ENCODE data around the gene ZNF846.

Gene ZNF846

DNA sequence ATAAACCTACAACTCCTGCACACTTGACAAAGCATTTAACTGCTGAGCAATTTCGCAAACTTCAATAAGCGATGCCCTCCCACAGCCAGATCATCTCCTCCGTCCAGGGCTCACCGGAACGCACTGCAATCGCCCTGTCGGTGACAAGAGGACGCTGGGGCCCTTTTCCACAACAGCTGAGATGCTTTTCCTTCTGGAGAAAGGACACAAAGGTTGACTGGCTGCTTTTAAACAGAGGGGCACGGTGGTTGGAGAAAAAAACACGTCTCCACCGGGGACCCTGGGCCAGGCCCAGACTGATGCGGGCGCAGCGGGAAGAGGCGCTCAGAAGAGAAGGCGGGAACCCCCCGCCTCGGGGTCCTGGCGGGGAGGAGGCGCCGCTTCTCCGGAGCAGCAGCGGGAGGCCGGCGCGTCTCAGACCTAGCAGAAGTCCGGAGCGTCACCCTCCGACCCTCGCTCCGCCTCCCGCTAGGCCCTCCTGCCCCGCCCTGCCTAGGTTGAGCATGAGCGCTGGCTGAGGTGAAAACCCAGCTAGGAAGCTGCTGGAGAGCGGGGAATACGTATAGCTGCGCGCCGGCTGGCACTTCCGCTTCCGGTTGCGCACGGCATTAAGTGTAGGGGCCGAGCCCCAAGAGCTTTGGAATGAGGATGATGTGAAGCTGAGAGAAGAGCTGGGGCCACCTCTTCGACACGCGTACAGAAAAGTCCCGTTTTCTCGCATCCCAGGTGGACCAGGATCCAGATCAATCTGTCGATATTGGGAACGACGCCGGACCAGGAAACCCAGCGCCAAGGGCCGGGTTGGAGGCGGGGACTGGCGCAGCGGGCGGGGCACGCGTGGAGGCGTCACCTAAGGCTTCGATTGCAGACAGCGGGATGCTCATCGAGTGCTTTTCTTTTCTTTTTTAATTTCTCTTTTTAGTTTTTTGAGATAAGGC is at the start of gene ZNF846:
Gene ZNF846, minus strand, starts transcription at position 564 of the 938 bp plus-strand sequence. CDS start 3,788 bp downstream, outside the sequence.
- H3K27me3 ChIP-seq (ENCODE audit: control insufficient read depth in 2 of 2, insufficient read depth in 2 of 2, low read length in 2 of 2): no peaks in the 10 kb centered on the region
- peak within 1 kb of the TSS; percentile 95 for H3K4me3 ChIP-seq (ENCODE audit: low read length in 2 of 2)
- peak within 1 kb of the TSS; percentile 96 to 98 for H3K27ac ChIP-seq (ENCODE audit: low read depth in 2 of 2, low read length in 2 of 2)
- peaks cover 5 to 6% of the 10 kb centered on the region in 2 donors for H3K4me1 ChIP-seq (ENCODE audit: control insufficient read depth in 2 of 2, insufficient read depth in 2 of 2, low read length in 2 of 2)
- H3K9me3 ChIP-seq (ENCODE audit: control insufficient read depth in 2 of 2, low read length in 2 of 2): no peaks in the 10 kb centered on the region
- H3K9ac ChIP-seq (ENCODE audit: low read depth in 1 of 2, low read length in 2 of 2): peak within 1 kb of the TSS; percentile 97 to 98
- peaks cover 6 to 8% of the 10 kb centered on the region in 2 donors for H3K36me3 ChIP-seq (ENCODE audit: control insufficient read depth in 2 of 2, insufficient read depth in 2 of 2, low read length in 2 of 2)

DNA sequence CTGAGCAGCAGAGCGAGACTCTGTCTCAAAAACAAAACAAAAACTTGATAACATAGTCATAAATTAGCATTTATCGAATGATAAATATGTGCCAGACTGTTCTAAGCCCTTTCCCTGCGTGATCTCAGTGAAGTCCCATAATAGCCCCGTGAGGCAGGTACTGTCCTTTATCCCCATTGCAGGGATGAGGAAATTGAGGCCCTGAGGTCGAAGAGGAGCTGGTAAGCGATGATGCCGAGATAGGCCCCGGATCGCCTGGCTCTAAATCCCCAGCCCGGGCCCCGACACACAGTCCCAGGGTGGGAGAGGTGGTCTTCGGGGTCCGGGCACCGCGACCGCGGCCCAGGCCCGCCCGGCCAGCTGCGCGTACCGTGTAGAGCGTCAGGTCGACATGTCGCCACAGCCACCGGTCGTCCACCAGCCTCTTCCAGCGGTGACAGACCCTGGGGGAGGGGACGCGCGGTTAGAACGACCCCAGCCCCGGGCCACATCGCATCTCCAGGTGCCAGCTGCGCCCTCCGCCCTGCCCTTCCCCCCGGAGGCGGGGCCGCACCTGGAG is 49.7 kb upstream of the ZNF846 start:
- Histone ChIP-seq H3K4me1 (ENCODE audit: control insufficient read depth in 2 of 2, insufficient read depth in 2 of 2, low read length in 2 of 2) (peaks cover 7% of the 10 kb centered on the region in 2 donors), H3K9ac (ENCODE audit: low read depth in 1 of 2, low read length in 2 of 2) (peak overlapping the region; percentile 95 to 99), H3K27me3 (ENCODE audit: control insufficient read depth in 2 of 2, insufficient read depth in 2 of 2, low read length in 2 of 2) (no peaks in the 10 kb centered on the region), H3K27ac (ENCODE audit: low read depth in 2 of 2, low read length in 2 of 2) (peak overlapping the region; percentile 98 to 100), H3K9me3 (ENCODE audit: control insufficient read depth in 2 of 2, low read length in 2 of 2) (no peaks in the 10 kb centered on the region), H3K36me3 (ENCODE audit: control insufficient read depth in 2 of 2, insufficient read depth in 2 of 2, low read length in 2 of 2) (peaks cover 0 to 7% of the 10 kb centered on the region in 2 donors), H3K4me3 (ENCODE audit: low read length in 2 of 2) (peak overlapping the region; percentile 91 to 98)

DNA sequence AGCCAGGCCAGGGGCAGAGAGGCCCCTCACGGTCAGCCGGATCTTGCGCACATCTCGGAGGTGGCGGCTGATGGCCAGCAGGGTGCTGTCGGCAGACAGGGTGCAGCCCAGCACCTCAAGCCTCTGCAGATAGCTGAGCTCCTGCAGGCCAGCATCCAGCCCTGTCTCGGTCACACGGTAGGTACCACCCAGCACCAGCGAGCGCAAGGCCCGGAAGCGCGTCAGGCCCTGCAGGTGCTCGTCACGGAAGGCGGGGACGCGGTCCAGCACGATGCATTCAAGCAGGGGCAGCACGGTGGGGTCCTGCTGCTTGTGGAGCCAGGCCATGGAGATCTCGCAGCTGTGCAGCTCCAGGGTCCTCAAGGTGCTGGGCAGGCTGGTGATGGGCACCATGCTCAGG is 42.6 kb upstream of the ZNF846 start:
- peaks cover 0 to 2% of the 10 kb centered on the region in 2 donors for H3K4me1 ChIP-seq (ENCODE audit: control insufficient read depth in 2 of 2, insufficient read depth in 2 of 2, low read length in 2 of 2)
- peaks cover 27 to 47% of the 10 kb centered on the region in 2 donors for H3K36me3 ChIP-seq (ENCODE audit: control insufficient read depth in 2 of 2, insufficient read depth in 2 of 2, low read length in 2 of 2)
- H3K27ac ChIP-seq (ENCODE audit: low read depth in 2 of 2, low read length in 2 of 2): no peak overlapping the region
- H3K4me3 ChIP-seq (ENCODE audit: low read length in 2 of 2): no peak overlapping the region
- no peaks in the 10 kb centered on the region for H3K27me3 ChIP-seq (ENCODE audit: control insufficient read depth in 2 of 2, insufficient read depth in 2 of 2, low read length in 2 of 2)
- no peak overlapping the region for H3K9ac ChIP-seq (ENCODE audit: low read depth in 1 of 2, low read length in 2 of 2)
- H3K9me3 ChIP-seq (ENCODE audit: control insufficient read depth in 2 of 2, low read length in 2 of 2): no peaks in the 10 kb centered on the region

DNA sequence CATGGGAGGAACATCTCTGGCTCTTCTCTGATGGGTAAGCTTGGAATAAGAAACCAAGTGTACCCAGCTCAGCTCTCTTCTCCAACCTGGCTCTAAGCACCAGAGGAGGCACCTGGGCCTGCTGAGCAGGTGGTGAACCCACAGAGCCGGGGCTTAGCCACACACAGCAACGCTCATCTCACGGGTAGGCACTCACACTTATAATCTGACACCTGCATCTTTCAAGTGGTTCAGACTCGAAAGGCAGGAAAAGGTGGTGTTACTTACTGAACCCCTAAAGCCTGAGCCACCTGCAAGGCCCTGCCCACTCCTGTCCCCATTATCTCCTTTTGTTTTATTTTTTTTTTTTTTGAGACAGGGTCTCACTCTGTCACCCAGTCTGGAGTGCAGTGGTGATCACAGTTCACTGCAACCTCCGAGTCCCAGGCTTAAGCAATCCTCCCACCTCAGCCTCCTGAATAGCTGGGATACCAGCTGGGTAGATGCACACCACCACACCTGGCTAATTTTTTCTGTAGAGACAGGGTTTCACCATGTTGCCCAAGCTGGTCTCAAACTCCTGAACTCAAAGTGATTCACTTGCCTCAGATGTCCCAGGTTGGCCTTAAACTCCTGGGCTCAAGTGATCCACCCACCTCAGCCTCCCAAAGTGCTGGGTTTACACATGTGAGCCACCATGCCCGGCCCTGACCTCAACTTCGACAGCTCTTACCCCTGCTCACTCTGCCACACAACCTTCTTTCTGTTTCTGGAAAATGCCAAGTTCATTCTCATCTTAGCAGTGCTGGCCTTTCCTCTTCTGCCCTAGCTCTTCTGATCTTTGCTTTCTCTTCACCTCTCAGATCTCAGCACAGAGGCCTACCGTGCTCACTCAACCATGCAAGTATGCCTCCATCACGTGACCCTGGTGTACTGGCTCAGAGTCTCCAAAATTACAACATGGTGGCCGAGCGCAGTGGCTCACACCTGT is 40.6 kb upstream of the ZNF846 start:
- Histone ChIP-seq H3K36me3 (ENCODE audit: control insufficient read depth in 2 of 2, insufficient read depth in 2 of 2, low read length in 2 of 2) (peaks cover 27 to 46% of the 10 kb centered on the region in 2 donors), H3K27me3 (ENCODE audit: control insufficient read depth in 2 of 2, insufficient read depth in 2 of 2, low read length in 2 of 2) (no peaks in the 10 kb centered on the region), H3K9me3 (ENCODE audit: control insufficient read depth in 2 of 2, low read length in 2 of 2) (no peaks in the 10 kb centered on the region), H3K9ac (ENCODE audit: low read depth in 1 of 2, low read length in 2 of 2) (no peak overlapping the region), H3K4me1 (ENCODE audit: control insufficient read depth in 2 of 2, insufficient read depth in 2 of 2, low read length in 2 of 2) (peaks cover 0 to 2% of the 10 kb centered on the region in 2 donors), H3K4me3 (ENCODE audit: low read length in 2 of 2) (no peak overlapping the region), H3K27ac (ENCODE audit: low read depth in 2 of 2, low read length in 2 of 2) (peak overlapping the region in 1 of 2 donors; percentile 32)

DNA sequence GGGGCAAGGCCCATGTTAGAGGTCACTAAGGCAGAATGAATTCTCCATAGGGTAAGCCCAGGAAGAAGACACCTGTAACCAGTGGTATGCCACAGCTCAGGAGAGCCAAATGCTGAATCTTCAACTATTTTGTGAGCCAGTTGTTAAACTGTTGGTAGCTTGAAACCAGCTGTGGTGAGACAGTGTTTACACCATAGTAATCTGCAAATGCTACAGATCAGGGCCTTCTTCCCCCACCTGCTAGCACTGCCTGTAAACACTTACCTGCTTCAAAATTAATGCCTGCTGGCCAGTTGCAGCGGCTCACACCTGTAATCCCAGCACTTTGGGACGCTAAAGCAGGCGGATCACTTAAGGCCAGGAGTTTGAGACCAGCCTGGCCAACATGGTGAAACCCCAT is 38.3 kb upstream of the ZNF846 start:
- Histone ChIP-seq H3K36me3 (ENCODE audit: control insufficient read depth in 2 of 2, insufficient read depth in 2 of 2, low read length in 2 of 2) (peaks cover 27 to 43% of the 10 kb centered on the region in 2 donors), H3K4me1 (ENCODE audit: control insufficient read depth in 2 of 2, insufficient read depth in 2 of 2, low read length in 2 of 2) (peaks cover 0 to 2% of the 10 kb centered on the region in 2 donors), H3K4me3 (ENCODE audit: low read length in 2 of 2) (no peak overlapping the region), H3K27me3 (ENCODE audit: control insufficient read depth in 2 of 2, insufficient read depth in 2 of 2, low read length in 2 of 2) (no peaks in the 10 kb centered on the region), H3K27ac (ENCODE audit: low read depth in 2 of 2, low read length in 2 of 2) (no peak overlapping the region), H3K9ac (ENCODE audit: low read depth in 1 of 2, low read length in 2 of 2) (no peak overlapping the region), H3K9me3 (ENCODE audit: control insufficient read depth in 2 of 2, low read length in 2 of 2) (no peaks in the 10 kb centered on the region)

DNA sequence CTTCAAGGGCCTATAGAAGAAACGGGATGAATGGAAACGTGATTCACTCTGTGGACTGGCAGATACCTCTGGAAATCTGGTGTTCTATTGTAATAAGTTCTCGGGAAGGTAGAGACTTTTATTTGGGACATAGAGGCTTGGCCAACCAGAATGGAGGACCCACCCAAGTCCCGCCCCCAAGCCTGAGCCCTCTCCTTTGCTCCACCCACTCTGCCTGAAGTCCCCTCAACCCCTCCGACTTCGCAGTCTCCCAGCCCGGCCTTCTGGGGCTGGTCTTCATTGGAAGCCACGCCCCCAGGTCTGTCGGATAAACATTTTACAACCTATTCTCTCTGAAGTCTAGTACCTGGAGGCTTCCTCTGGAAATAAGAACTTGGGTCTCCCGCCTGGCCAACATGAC is 33.4 kb upstream of the ZNF846 start:
- H3K4me3 ChIP-seq (ENCODE audit: low read length in 2 of 2): no peak overlapping the region
- no peaks in the 10 kb centered on the region for H3K4me1 ChIP-seq (ENCODE audit: control insufficient read depth in 2 of 2, insufficient read depth in 2 of 2, low read length in 2 of 2)
- H3K36me3 ChIP-seq (ENCODE audit: control insufficient read depth in 2 of 2, insufficient read depth in 2 of 2, low read length in 2 of 2): peaks cover 3 to 7% of the 10 kb centered on the region in 2 donors
- no peaks in the 10 kb centered on the region for H3K9me3 ChIP-seq (ENCODE audit: control insufficient read depth in 2 of 2, low read length in 2 of 2)
- no peaks in the 10 kb centered on the region for H3K27me3 ChIP-seq (ENCODE audit: control insufficient read depth in 2 of 2, insufficient read depth in 2 of 2, low read length in 2 of 2)
- H3K27ac ChIP-seq (ENCODE audit: low read depth in 2 of 2, low read length in 2 of 2): no peak overlapping the region
- no peak overlapping the region for H3K9ac ChIP-seq (ENCODE audit: low read depth in 1 of 2, low read length in 2 of 2)

DNA sequence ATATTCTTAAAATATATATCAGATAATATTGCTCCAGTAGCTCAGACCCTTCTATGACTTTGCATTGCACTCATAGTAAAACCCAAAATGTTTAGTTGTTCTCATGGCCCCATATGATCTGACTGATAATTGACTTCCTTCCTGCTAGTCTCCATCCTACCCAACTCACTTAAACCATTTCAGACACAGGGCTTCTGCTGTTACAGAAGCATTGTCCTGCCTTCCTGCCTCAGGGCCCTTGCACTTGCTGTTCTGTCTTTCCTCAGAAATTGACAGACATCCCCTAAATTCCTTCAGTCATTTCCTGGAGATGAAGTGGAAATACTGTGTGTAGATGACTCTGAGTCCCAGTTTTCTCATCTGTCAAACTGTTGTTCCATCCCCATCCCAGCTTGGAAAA is 30.6 kb upstream of the ZNF846 start:
- no peak overlapping the region for H3K4me3 ChIP-seq (ENCODE audit: low read length in 2 of 2)
- no peak overlapping the region for H3K27ac ChIP-seq (ENCODE audit: low read depth in 2 of 2, low read length in 2 of 2)
- peaks cover 0 to 1% of the 10 kb centered on the region in 2 donors for H3K9me3 ChIP-seq (ENCODE audit: control insufficient read depth in 2 of 2, low read length in 2 of 2)
- H3K4me1 ChIP-seq (ENCODE audit: control insufficient read depth in 2 of 2, insufficient read depth in 2 of 2, low read length in 2 of 2): peaks cover 0 to 4% of the 10 kb centered on the region in 2 donors
- no peaks in the 10 kb centered on the region for H3K36me3 ChIP-seq (ENCODE audit: control insufficient read depth in 2 of 2, insufficient read depth in 2 of 2, low read length in 2 of 2)
- H3K27me3 ChIP-seq (ENCODE audit: control insufficient read depth in 2 of 2, insufficient read depth in 2 of 2, low read length in 2 of 2): no peaks in the 10 kb centered on the region
- H3K9ac ChIP-seq (ENCODE audit: low read depth in 1 of 2, low read length in 2 of 2): no peak overlapping the region

DNA sequence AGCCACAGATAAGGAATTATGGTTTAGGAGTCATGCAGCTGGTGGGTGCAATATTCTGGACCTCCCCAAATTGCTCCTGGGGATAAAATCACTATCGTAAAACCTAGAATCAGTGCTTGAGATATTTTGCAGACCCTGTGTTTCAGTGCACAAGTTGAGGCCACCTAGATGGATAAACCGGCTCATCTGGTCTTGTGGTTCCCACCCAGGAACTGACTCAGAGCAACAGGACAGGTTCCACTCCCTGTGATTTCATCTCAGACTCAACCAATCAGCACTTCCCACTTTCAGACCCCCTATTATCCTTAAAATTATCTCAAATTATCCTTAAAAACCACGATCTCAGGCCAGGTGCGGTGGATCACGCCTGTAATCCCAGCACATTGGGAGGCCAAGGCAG is 29.3 kb upstream of the ZNF846 start:
- no peak overlapping the region for H3K27ac ChIP-seq (ENCODE audit: low read depth in 2 of 2, low read length in 2 of 2)
- no peak overlapping the region for H3K9ac ChIP-seq (ENCODE audit: low read depth in 1 of 2, low read length in 2 of 2)

DNA sequence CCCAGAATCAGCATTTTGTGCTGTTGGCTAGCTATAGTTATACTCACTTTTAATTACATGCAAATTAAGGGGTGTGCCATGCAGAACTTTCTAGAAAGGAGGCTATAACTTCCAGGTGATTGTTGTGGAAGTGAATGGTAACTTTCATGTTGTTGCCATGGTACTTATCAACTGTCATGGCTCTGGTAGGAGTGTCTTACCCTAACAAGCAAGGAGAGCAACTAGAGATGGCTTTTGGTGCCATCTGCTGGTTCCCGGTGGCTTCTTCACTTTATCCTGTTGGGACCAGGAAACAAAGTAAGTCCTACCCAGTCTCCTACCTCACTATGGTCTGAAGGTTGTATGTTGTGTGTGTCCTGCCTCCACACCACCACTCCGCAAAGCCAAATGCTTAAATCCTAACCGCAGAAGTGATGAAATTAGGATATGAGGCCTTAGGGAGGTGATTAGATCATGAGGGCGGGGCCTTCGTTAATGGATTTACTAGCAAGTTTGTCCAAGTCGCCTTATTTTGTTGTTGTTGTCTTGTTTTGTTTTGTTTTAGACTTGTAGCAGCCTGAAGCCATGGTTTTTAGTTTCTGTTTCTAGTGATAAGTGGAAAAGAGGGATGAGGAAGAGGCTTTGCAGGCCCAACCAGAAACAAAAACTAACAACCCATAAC is 27.7 kb upstream of the ZNF846 start:
- Histone ChIP-seq H3K27ac (ENCODE audit: low read depth in 2 of 2, low read length in 2 of 2) (peak overlapping the region; percentile 47 to 52), H3K36me3 (ENCODE audit: control insufficient read depth in 2 of 2, insufficient read depth in 2 of 2, low read length in 2 of 2) (no peaks in the 10 kb centered on the region), H3K4me1 (ENCODE audit: control insufficient read depth in 2 of 2, insufficient read depth in 2 of 2, low read length in 2 of 2) (peaks cover 4% of the 10 kb centered on the region in 2 donors), H3K4me3 (ENCODE audit: low read length in 2 of 2) (peak overlapping the region in 1 of 2 donors; percentile 20), H3K9me3 (ENCODE audit: control insufficient read depth in 2 of 2, low read length in 2 of 2) (peaks cover 0 to 1% of the 10 kb centered on the region in 2 donors), H3K9ac (ENCODE audit: low read depth in 1 of 2, low read length in 2 of 2) (peak overlapping the region in 1 of 2 donors; percentile 17), H3K27me3 (ENCODE audit: control insufficient read depth in 2 of 2, insufficient read depth in 2 of 2, low read length in 2 of 2) (no peaks in the 10 kb centered on the region)

More for the DNA sequence above, 29.3 kb upstream of the ZNF846 start:
- Histone ChIP-seq H3K4me3 (ENCODE audit: low read length in 2 of 2) (no peak overlapping the region), H3K36me3 (ENCODE audit: control insufficient read depth in 2 of 2, insufficient read depth in 2 of 2, low read length in 2 of 2) (no peaks in the 10 kb centered on the region), H3K27me3 (ENCODE audit: control insufficient read depth in 2 of 2, insufficient read depth in 2 of 2, low read length in 2 of 2) (no peaks in the 10 kb centered on the region), H3K4me1 (ENCODE audit: control insufficient read depth in 2 of 2, insufficient read depth in 2 of 2, low read length in 2 of 2) (peaks cover 4% of the 10 kb centered on the region in 2 donors), H3K9me3 (ENCODE audit: control insufficient read depth in 2 of 2, low read length in 2 of 2) (peaks cover 0 to 1% of the 10 kb centered on the region in 2 donors)
